DND-41 (cell line): Measurements from ENCODE around the gene ABCA12.

ENCODE experiments used
- ATAC-seq: fragments of 200-7000 bp; cut with Tn5 transposase; 3 replicates; pipeline ENCODE4 v1.9.1; 2021; ENCODE audit warnings: low read depth; ENCODE audit not compliant: insufficient read depth
- DNase-seq: peaks from one replicate; pipeline ENCODE4 v3.0.0-alpha.2; 2020
- H2AFZ ChIP-seq: 2 replicates; pipeline ENCODE4 v1.6.0; 2012; ENCODE audit warnings: low read depth, low read length
- H3K27ac ChIP-seq: 2 replicates; pipeline ENCODE4 v1.5.1; 2012; ENCODE audit warnings: low read length, inconsistent platforms
- H3K27me3 ChIP-seq: fragments of 200-600 bp; sonication (generic); 2 replicates; pipeline ENCODE4 v1.6.0; 2012; ENCODE audit warnings: low read length, mild to moderate bottlenecking, inconsistent platforms; ENCODE audit not compliant: insufficient read depth, poor library complexity
- H3K36me3 ChIP-seq: 2 replicates; pipeline ENCODE4 v1.5.1; 2012; ENCODE audit warnings: low read length, inconsistent platforms; ENCODE audit not compliant: insufficient read depth
- H3K4me1 ChIP-seq: 2 replicates; pipeline ENCODE4 v1.5.1; 2012; ENCODE audit warnings: mild to moderate bottlenecking, low read length; ENCODE audit not compliant: insufficient read depth
- H3K4me2 ChIP-seq: 2 replicates; pipeline ENCODE4 v1.6.0; 2012; ENCODE audit warnings: mild to moderate bottlenecking, moderate library complexity, low read length, inconsistent platforms; ENCODE audit not compliant: insufficient read depth
- H3K4me3 ChIP-seq, 2 experiments: fragments of 200-600 bp in 1 of 2; shearing (Covaris generic) in 1 of 2; 2 replicates each; pipeline ENCODE4 v1.5.1; 2012 to 2016; ENCODE audit warnings: inconsistent platforms in 2 of 2, low read length in 2 of 2, mild to moderate bottlenecking in 2 of 2, low read depth in 1 of 2, moderate library complexity in 1 of 2
- H3K79me2 ChIP-seq: 2 replicates; pipeline ENCODE4 v1.6.0; 2012; ENCODE audit warnings: low read length, inconsistent platforms; ENCODE audit not compliant: insufficient read depth
- H3K9ac ChIP-seq: 2 replicates; pipeline ENCODE4 v1.6.0; 2012; ENCODE audit warnings: low read depth, mild to moderate bottlenecking, inconsistent platforms, low read length, moderate library complexity
- H3K9me3 ChIP-seq: 2 replicates; pipeline ENCODE4 v1.5.1; 2012; ENCODE audit warnings: low read length, moderate library complexity, mild to moderate bottlenecking, inconsistent platforms; ENCODE audit not compliant: insufficient read depth, severe bottlenecking
- H4K20me1 ChIP-seq: 2 replicates; pipeline ENCODE4 v1.6.0; 2012; ENCODE audit warnings: low read length; ENCODE audit not compliant: insufficient read depth
- EZH2 ChIP-seq: IDR thresholded peaks from 3 replicates; pipeline ENCODE4 v1.6.1; 2012; ENCODE audit warnings: borderline replicate concordance, low read depth, mild to moderate bottlenecking, moderate library complexity, low read length, inconsistent platforms; ENCODE audit not compliant: severe bottlenecking
- TF ChIP-seq, protein P1 (sequence below): IDR thresholded peaks from 2 replicates; pipeline ENCODE4 v1.5.1; 2012; ENCODE audit warnings: borderline replicate concordance, low read length, moderate library complexity, mild to moderate bottlenecking; ENCODE audit not compliant: poor library complexity, severe bottlenecking; ENCODE audit errors: extremely low read depth

ABCA12 gene

DNA sequence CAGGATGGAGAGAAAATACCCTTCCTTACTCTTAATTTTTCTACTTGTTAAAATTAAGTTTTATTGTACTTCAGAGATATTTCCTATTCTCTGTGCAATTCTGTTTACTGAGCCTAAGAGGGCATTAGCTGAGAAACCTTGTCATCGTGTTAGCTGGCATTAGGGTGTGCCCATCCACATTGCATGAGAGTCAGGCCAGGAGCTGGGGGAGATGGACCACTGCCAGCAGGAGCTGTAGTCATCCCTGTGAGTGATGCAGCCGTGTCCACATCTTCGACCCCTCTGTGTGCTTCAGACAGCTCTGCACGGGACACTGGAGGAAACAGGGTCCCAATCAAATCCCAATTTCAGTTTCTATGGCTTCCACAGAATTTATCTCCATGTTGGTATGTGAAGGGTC is 34.2 kb downstream of the ABCA12 start:
- Histone ChIP-seq H3K4me3 (no peak overlapping the region), H3K4me1 (no peaks in the 10 kb centered on the region), H3K27ac (no peak overlapping the region), H3K79me2 (no peaks in the 10 kb centered on the region), H3K27me3 (no peaks in the 10 kb centered on the region), H3K36me3 (no peaks in the 10 kb centered on the region), H3K4me2 (no peak overlapping the region), H4K20me1 (no peaks in the 10 kb centered on the region), H3K9me3 (no peaks in the 10 kb centered on the region), H3K9ac (no peak overlapping the region), H2AFZ (no peak overlapping the region)
- ATAC-seq = no peak
- DNase-seq = no peak
- no peak for TF ChIP-seq EZH2
- TF ChIP-seq, protein P1, sequence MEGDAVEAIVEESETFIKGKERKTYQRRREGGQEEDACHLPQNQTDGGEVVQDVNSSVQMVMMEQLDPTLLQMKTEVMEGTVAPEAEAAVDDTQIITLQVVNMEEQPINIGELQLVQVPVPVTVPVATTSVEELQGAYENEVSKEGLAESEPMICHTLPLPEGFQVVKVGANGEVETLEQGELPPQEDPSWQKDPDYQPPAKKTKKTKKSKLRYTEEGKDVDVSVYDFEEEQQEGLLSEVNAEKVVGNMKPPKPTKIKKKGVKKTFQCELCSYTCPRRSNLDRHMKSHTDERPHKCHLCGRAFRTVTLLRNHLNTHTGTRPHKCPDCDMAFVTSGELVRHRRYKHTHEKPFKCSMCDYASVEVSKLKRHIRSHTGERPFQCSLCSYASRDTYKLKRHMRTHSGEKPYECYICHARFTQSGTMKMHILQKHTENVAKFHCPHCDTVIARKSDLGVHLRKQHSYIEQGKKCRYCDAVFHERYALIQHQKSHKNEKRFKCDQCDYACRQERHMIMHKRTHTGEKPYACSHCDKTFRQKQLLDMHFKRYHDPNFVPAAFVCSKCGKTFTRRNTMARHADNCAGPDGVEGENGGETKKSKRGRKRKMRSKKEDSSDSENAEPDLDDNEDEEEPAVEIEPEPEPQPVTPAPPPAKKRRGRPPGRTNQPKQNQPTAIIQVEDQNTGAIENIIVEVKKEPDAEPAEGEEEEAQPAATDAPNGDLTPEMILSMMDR = no peak

DNA sequence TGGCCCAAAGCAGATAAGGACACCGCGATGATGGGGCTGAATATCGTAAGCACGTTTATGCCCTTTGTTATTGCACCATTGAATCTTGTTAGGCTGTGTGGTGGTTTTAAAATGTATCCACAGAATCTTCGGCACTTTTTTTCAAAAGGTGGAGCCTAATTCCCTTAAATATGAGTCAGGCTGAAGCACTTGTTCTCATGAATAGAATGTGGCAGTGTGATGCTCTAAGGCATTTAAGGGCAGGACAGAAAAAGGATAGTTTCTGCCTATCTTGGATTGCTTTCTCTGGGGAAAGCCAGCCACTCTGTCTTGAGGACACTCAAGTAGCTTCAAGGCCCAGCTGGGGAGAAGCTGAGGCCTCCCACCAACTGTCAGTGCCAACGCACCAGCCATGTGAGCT is 39.6 kb downstream of the ABCA12 start:
- no peak overlapping the region for H3K9ac ChIP-seq
- H3K27me3 ChIP-seq = no peaks in the 10 kb centered on the region
- TF ChIP-seq EZH2 = no peak
- TF ChIP-seq, protein P1 = no peak
- no peaks in the 10 kb centered on the region for H4K20me1 ChIP-seq
- H2AFZ ChIP-seq = no peak overlapping the region
- H3K36me3 ChIP-seq = no peaks in the 10 kb centered on the region
- ATAC-seq (no peak), DNase-seq (no peak)
- H3K9me3 ChIP-seq = no peaks in the 10 kb centered on the region
- H3K4me1 ChIP-seq = no peaks in the 10 kb centered on the region
- no peak overlapping the region for H3K4me3 ChIP-seq
- H3K27ac ChIP-seq = no peak overlapping the region
- H3K79me2 ChIP-seq = no peaks in the 10 kb centered on the region
- no peak overlapping the region for H3K4me2 ChIP-seq

DNA sequence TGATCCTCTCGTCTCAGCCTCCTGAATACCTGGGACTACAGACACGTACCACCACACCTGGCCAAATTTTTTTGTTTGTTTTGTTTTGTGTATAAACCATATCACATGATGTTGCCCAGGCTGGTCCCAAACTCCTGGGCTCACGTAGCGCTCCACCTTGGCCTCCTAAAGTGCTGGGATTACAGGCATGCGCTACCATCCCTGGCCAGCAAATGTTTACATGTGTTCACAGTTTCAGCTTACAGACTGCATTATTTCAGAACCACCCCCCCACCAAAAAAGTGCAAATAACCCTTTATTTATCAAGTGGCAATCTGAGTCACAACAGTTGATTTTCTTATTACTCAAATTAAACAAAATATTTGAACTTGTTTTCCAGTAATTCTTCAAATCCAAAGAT is 54.3 kb downstream of the ABCA12 start:
- TF ChIP-seq, protein P1 = no peak
- no peak for TF ChIP-seq EZH2

DNA sequence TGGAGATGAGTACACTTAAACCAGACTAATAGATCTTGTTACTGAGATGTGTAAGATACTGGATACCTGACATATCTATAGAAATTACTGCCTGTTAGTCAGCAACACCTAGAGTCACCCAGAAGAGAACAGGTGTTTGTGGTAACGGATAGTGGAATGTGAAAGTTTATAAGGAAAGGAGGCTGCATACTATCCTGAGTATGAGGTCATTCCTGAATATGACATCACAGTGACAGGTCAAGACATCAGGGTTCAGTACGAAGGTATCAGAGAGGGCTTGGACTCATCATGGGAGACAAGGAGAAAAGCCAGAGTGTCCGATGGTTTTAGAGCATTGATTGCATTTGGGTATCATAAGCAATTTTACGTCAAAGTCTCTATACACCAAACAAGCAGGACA is 55.3 kb downstream of the ABCA12 start:
- Histone ChIP-seq H3K27me3 (no peaks in the 10 kb centered on the region), H4K20me1 (no peaks in the 10 kb centered on the region), H3K4me3 (no peak overlapping the region), H3K27ac (no peak overlapping the region), H3K4me1 (no peaks in the 10 kb centered on the region), H3K79me2 (no peaks in the 10 kb centered on the region), H2AFZ (no peak overlapping the region), H3K9me3 (no peaks in the 10 kb centered on the region), H3K36me3 (no peaks in the 10 kb centered on the region), H3K4me2 (no peak overlapping the region), H3K9ac (no peak overlapping the region)
- DNase-seq (no peak), ATAC-seq (no peak)
- TF ChIP-seq EZH2 = no peak
- TF ChIP-seq, protein P1 = no peak

More for the DNA sequence above, 54.3 kb downstream of the ABCA12 start:
- Histone ChIP-seq H3K79me2 (no peaks in the 10 kb centered on the region), H3K9ac (no peak overlapping the region), H3K27ac (no peak overlapping the region), H4K20me1 (no peaks in the 10 kb centered on the region), H2AFZ (no peak overlapping the region), H3K4me1 (no peaks in the 10 kb centered on the region), H3K27me3 (no peaks in the 10 kb centered on the region), H3K4me3 (no peak overlapping the region), H3K4me2 (no peak overlapping the region), H3K9me3 (no peaks in the 10 kb centered on the region), H3K36me3 (no peaks in the 10 kb centered on the region)
- ATAC-seq (no peak), DNase-seq (no peak)
